WTC11 (cell line): ENCODE measurements around the gene DPYSL4. TPM values are rescaled to one million over a fixed set of nuclear protein-coding genes. Genes with fewer than 3 reads are reported as not detected.

Source experiments
- ATAC-seq: fragments of 200-7000 bp; cut with Tn5 transposase; 2 replicates; pipeline ENCODE4 v1.10.0; 2021; ENCODE audit warnings: mild to moderate bottlenecking, moderate library complexity
- CTCF ChIA-PET: fragments of 300-600 bp; sonication (Branson Sonifier 250); formaldehyde crosslinking; loops from one replicate; lab custom pipeline; 2021; ENCODE audit warnings: antibody characterized with exemption; lab: Charles Lee
- POLR2A ChIA-PET: fragments of 350-600 bp; sonication (Branson Sonifier 250); formaldehyde crosslinking; loops from one replicate; lab custom pipeline; 2021; ENCODE audit warnings: antibody characterized with exemption; lab: Charles Lee
- DNase-seq: peaks from one replicate; pipeline ENCODE4 v3.0.0; 2021; ENCODE audit warnings: low spot score
- H3K27ac Mint-ChIP-seq: 2 replicates; pipeline ENCODE4 v1.8.0; 2021; ENCODE audit warnings: mixed read lengths
- H3K27me3 Mint-ChIP-seq: 2 replicates; pipeline ENCODE4 v1.8.0; 2021; ENCODE audit warnings: low read depth, mild to moderate bottlenecking, moderate library complexity, mixed read lengths
- H3K36me3 Mint-ChIP-seq: 2 replicates; pipeline ENCODE4 v1.8.0; 2021; ENCODE audit warnings: mixed read lengths
- H3K4me1 Mint-ChIP-seq: 2 replicates; pipeline ENCODE4 v1.8.0; 2022; ENCODE audit warnings: mixed read lengths
- H3K4me3 Mint-ChIP-seq: 2 replicates; pipeline ENCODE4 v1.8.0; 2021; ENCODE audit warnings: mild to moderate bottlenecking, moderate library complexity, mixed read lengths
- H3K9me3 Mint-ChIP-seq: 2 replicates; pipeline ENCODE4 v1.8.0; 2021; ENCODE audit warnings: mixed read lengths
- ELF4 ChIP-seq: sonication (generic); formaldehyde crosslinking; IDR thresholded peaks from 2 replicates; pipeline ENCODE4 v1.8.1; 2022; ENCODE audit warnings: low read depth, mild to moderate bottlenecking, moderate library complexity, missing genetic modification reagents
- FOXJ3 ChIP-seq: sonication (generic); formaldehyde crosslinking; IDR thresholded peaks from 2 replicates; pipeline ENCODE4 v1.9.0; 2021; ENCODE audit warnings: missing genetic modification reagents, mild to moderate bottlenecking, borderline replicate concordance
- FOXP1 ChIP-seq: sonication (generic); formaldehyde crosslinking; IDR thresholded peaks from 2 replicates; pipeline ENCODE4 v1.8.0; 2022; ENCODE audit warnings: missing genetic modification reagents, mild to moderate bottlenecking, moderate library complexity, borderline replicate concordance
- GABPB1 ChIP-seq: sonication (generic); formaldehyde crosslinking; IDR thresholded peaks from 2 replicates; pipeline ENCODE4 v1.8.1; 2023; ENCODE audit warnings: mild to moderate bottlenecking, missing genetic modification reagents
- HMGA2 ChIP-seq: fragments of 250-450 bp; sonication (Bioruptor Pico); IDR thresholded peaks from 2 replicates; pipeline ENCODE4 v1.4.0; 2021; ENCODE audit warnings: mild to moderate bottlenecking, moderate library complexity
- PRRX2 ChIP-seq: fragments of 250-450 bp; sonication (Bioruptor Pico); IDR thresholded peaks from 2 replicates; pipeline ENCODE4 v1.8.0; 2021; ENCODE audit warnings: mild to moderate bottlenecking
- RELA ChIP-seq: sonication (generic); formaldehyde crosslinking; IDR thresholded peaks from 2 replicates; pipeline ENCODE4 v1.8.1; 2022; ENCODE audit warnings: missing genetic modification reagents, mild to moderate bottlenecking, borderline replicate concordance
- SMAD4 ChIP-seq: sonication (generic); formaldehyde crosslinking; IDR thresholded peaks from 2 replicates; pipeline ENCODE4 v1.8.0; 2022; ENCODE audit warnings: mild to moderate bottlenecking, missing genetic modification reagents
- TEAD1 ChIP-seq: sonication (generic); formaldehyde crosslinking; IDR thresholded peaks from 2 replicates; pipeline ENCODE4 v1.8.0; 2022; ENCODE audit warnings: mild to moderate bottlenecking, missing genetic modification reagents
- ZNF317 ChIP-seq: sonication (generic); formaldehyde crosslinking; IDR thresholded peaks from 2 replicates; pipeline ENCODE4 v1.8.1; 2023; ENCODE audit warnings: low read depth, mild to moderate bottlenecking, moderate library complexity, missing genetic modification reagents, borderline replicate concordance
- total RNA-seq: library from RNA; stranded (reverse); gene quantifications from 3 replicates; pipeline ENCODE4 v1.2.3, GENCODE V29; 2021
- TF ChIP-seq, protein P1 (sequence below): sonication (generic); formaldehyde crosslinking; IDR thresholded peaks from 2 replicates; pipeline ENCODE4 v1.8.0; 2022; ENCODE audit warnings: mild to moderate bottlenecking, missing genetic modification reagents
- TF ChIP-seq, protein P2 (sequence below): sonication (generic); formaldehyde crosslinking; IDR thresholded peaks from 2 replicates; pipeline ENCODE4 v1.8.0; 2023; ENCODE audit warnings: mild to moderate bottlenecking, missing genetic modification reagents
- TF ChIP-seq, protein P3 (sequence below): sonication (generic); formaldehyde crosslinking; IDR thresholded peaks from 2 replicates; pipeline ENCODE4 v1.8.0; 2023; ENCODE audit warnings: missing genetic modification reagents, mild to moderate bottlenecking, borderline replicate concordance
- TF ChIP-seq, protein P4 (sequence below): fragments of 250-450 bp; sonication (Bioruptor Pico); IDR thresholded peaks from 2 replicates; pipeline ENCODE4 v1.9.0; 2021; ENCODE audit warnings: mild to moderate bottlenecking, borderline replicate concordance
- TF ChIP-seq, protein P5 (sequence below): sonication (generic); formaldehyde crosslinking; IDR thresholded peaks from 2 replicates; pipeline ENCODE4 v1.8.1; 2023; ENCODE audit warnings: mild to moderate bottlenecking, missing genetic modification reagents, moderate library complexity
- TF ChIP-seq, protein P6 (sequence below): sonication (generic); formaldehyde crosslinking; IDR thresholded peaks from 2 replicates; pipeline ENCODE4 v1.8.0; 2022; ENCODE audit warnings: mild to moderate bottlenecking, missing genetic modification reagents
- TF ChIP-seq, protein P7 (sequence below): sonication (generic); formaldehyde crosslinking; IDR thresholded peaks from 2 replicates; pipeline ENCODE4 v1.8.1; 2022; ENCODE audit warnings: low read depth, mild to moderate bottlenecking, moderate library complexity, missing genetic modification reagents, borderline replicate concordance
- TF ChIP-seq, protein P8 (sequence below): sonication (generic); formaldehyde crosslinking; IDR thresholded peaks from 2 replicates; pipeline ENCODE4 v1.8.1; 2023; ENCODE audit warnings: mild to moderate bottlenecking, missing genetic modification reagents, moderate library complexity

Gene DPYSL4
- total RNA-seq, 1 experiment from 2014 or later = 17.0 TPM

DNA sequence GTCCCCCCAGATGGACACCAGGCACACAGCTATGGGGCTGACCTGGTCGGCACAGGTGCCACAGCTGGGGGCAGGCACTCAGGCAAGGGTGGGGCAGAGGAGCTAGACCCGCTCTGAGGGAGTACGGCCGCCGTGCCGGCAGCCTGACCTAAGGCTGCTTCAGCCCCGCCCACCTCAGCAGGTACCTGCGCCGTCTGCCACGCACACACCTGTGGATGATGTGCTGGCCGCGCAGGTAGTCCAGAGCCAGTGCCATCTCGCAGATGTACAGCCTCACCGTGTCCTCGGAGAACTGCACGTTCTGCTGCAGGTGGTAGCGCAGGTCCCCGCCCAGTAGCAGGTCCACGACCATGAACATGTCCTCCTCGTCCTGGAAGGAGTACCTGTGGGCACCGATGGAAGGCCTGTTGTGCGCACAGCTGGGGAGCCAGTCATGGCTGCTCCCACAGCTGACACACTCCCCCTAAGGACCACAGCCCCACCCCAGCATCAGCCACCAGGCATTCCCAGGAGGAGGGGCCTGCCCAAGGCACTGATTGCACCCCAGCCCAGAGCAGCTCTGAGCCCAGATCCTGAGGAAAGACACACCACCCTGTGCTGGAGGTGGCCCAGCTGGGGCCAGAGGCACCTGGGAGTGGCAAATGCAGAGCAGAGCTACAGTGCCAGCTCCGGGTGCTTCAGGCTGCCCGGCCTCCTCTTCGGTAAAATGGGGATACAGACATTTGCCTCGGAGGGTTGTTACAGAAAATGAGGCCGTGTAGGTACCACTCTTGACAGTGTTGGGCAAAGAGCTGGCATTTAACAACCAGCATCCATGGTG lies 40.0 kb downstream of the DPYSL4 start:
- Mint-ChIP-seq H3K9me3 (no peaks in the 10 kb centered on the region), H3K27me3 (no peaks in the 10 kb centered on the region), H3K4me1 (peaks cover 8% of the 10 kb centered on the region), H3K27ac (no peak overlapping the region), H3K4me3 (no peak overlapping the region), H3K36me3 (no peaks in the 10 kb centered on the region)
- no peak for DNase-seq
- POLR2A ChIA-PET = no interaction called here
- ATAC-seq = no peak
- CTCF ChIA-PET = interaction anchor here (1.2 kb wide), 1 partner anchor 133 kb away, joined by 4 read pairs; no protein-coding TSS in a partner anchor
- TF ChIP-seq, protein P1, sequence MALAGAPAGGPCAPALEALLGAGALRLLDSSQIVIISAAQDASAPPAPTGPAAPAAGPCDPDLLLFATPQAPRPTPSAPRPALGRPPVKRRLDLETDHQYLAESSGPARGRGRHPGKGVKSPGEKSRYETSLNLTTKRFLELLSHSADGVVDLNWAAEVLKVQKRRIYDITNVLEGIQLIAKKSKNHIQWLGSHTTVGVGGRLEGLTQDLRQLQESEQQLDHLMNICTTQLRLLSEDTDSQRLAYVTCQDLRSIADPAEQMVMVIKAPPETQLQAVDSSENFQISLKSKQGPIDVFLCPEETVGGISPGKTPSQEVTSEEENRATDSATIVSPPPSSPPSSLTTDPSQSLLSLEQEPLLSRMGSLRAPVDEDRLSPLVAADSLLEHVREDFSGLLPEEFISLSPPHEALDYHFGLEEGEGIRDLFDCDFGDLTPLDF (CRISPR knock-in tag) = no peak
- TF ChIP-seq, protein P2, sequence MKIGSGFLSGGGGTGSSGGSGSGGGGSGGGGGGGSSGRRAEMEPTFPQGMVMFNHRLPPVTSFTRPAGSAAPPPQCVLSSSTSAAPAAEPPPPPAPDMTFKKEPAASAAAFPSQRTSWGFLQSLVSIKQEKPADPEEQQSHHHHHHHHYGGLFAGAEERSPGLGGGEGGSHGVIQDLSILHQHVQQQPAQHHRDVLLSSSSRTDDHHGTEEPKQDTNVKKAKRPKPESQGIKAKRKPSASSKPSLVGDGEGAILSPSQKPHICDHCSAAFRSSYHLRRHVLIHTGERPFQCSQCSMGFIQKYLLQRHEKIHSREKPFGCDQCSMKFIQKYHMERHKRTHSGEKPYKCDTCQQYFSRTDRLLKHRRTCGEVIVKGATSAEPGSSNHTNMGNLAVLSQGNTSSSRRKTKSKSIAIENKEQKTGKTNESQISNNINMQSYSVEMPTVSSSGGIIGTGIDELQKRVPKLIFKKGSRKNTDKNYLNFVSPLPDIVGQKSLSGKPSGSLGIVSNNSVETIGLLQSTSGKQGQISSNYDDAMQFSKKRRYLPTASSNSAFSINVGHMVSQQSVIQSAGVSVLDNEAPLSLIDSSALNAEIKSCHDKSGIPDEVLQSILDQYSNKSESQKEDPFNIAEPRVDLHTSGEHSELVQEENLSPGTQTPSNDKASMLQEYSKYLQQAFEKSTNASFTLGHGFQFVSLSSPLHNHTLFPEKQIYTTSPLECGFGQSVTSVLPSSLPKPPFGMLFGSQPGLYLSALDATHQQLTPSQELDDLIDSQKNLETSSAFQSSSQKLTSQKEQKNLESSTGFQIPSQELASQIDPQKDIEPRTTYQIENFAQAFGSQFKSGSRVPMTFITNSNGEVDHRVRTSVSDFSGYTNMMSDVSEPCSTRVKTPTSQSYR (CRISPR knock-in tag) = no peak
- TF ChIP-seq, protein P3, sequence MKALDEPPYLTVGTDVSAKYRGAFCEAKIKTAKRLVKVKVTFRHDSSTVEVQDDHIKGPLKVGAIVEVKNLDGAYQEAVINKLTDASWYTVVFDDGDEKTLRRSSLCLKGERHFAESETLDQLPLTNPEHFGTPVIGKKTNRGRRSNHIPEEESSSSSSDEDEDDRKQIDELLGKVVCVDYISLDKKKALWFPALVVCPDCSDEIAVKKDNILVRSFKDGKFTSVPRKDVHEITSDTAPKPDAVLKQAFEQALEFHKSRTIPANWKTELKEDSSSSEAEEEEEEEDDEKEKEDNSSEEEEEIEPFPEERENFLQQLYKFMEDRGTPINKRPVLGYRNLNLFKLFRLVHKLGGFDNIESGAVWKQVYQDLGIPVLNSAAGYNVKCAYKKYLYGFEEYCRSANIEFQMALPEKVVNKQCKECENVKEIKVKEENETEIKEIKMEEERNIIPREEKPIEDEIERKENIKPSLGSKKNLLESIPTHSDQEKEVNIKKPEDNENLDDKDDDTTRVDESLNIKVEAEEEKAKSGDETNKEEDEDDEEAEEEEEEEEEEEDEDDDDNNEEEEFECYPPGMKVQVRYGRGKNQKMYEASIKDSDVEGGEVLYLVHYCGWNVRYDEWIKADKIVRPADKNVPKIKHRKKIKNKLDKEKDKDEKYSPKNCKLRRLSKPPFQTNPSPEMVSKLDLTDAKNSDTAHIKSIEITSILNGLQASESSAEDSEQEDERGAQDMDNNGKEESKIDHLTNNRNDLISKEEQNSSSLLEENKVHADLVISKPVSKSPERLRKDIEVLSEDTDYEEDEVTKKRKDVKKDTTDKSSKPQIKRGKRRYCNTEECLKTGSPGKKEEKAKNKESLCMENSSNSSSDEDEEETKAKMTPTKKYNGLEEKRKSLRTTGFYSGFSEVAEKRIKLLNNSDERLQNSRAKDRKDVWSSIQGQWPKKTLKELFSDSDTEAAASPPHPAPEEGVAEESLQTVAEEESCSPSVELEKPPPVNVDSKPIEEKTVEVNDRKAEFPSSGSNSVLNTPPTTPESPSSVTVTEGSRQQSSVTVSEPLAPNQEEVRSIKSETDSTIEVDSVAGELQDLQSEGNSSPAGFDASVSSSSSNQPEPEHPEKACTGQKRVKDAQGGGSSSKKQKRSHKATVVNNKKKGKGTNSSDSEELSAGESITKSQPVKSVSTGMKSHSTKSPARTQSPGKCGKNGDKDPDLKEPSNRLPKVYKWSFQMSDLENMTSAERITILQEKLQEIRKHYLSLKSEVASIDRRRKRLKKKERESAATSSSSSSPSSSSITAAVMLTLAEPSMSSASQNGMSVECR (CRISPR knock-in tag) = no peak
- TF ChIP-seq HMGA2 (CRISPR knock-in tag) = no peak
- TF ChIP-seq, protein P4, sequence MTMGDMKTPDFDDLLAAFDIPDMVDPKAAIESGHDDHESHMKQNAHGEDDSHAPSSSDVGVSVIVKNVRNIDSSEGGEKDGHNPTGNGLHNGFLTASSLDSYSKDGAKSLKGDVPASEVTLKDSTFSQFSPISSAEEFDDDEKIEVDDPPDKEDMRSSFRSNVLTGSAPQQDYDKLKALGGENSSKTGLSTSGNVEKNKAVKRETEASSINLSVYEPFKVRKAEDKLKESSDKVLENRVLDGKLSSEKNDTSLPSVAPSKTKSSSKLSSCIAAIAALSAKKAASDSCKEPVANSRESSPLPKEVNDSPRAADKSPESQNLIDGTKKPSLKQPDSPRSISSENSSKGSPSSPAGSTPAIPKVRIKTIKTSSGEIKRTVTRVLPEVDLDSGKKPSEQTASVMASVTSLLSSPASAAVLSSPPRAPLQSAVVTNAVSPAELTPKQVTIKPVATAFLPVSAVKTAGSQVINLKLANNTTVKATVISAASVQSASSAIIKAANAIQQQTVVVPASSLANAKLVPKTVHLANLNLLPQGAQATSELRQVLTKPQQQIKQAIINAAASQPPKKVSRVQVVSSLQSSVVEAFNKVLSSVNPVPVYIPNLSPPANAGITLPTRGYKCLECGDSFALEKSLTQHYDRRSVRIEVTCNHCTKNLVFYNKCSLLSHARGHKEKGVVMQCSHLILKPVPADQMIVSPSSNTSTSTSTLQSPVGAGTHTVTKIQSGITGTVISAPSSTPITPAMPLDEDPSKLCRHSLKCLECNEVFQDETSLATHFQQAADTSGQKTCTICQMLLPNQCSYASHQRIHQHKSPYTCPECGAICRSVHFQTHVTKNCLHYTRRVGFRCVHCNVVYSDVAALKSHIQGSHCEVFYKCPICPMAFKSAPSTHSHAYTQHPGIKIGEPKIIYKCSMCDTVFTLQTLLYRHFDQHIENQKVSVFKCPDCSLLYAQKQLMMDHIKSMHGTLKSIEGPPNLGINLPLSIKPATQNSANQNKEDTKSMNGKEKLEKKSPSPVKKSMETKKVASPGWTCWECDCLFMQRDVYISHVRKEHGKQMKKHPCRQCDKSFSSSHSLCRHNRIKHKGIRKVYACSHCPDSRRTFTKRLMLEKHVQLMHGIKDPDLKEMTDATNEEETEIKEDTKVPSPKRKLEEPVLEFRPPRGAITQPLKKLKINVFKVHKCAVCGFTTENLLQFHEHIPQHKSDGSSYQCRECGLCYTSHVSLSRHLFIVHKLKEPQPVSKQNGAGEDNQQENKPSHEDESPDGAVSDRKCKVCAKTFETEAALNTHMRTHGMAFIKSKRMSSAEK = no peak
- no peak for TF ChIP-seq FOXP1 (CRISPR knock-in tag)
- TF ChIP-seq, protein P5, sequence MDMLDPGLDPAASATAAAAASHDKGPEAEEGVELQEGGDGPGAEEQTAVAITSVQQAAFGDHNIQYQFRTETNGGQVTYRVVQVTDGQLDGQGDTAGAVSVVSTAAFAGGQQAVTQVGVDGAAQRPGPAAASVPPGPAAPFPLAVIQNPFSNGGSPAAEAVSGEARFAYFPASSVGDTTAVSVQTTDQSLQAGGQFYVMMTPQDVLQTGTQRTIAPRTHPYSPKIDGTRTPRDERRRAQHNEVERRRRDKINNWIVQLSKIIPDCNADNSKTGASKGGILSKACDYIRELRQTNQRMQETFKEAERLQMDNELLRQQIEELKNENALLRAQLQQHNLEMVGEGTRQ (CRISPR knock-in tag) = no peak
- no peak for TF ChIP-seq FOXJ3 (CRISPR knock-in tag)
- TF ChIP-seq, protein P6, sequence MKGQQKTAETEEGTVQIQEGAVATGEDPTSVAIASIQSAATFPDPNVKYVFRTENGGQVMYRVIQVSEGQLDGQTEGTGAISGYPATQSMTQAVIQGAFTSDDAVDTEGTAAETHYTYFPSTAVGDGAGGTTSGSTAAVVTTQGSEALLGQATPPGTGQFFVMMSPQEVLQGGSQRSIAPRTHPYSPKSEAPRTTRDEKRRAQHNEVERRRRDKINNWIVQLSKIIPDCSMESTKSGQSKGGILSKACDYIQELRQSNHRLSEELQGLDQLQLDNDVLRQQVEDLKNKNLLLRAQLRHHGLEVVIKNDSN (CRISPR knock-in tag) = no peak
- no peak for TF ChIP-seq ZNF317 (CRISPR knock-in tag)
- TF ChIP-seq RELA (CRISPR knock-in tag) = no peak
- TF ChIP-seq GABPB1 (CRISPR knock-in tag) = no peak
- no peak for TF ChIP-seq ELF4 (CRISPR knock-in tag)
- no peak for TF ChIP-seq PRRX2 (CRISPR knock-in tag)
- TF ChIP-seq, protein P7, sequence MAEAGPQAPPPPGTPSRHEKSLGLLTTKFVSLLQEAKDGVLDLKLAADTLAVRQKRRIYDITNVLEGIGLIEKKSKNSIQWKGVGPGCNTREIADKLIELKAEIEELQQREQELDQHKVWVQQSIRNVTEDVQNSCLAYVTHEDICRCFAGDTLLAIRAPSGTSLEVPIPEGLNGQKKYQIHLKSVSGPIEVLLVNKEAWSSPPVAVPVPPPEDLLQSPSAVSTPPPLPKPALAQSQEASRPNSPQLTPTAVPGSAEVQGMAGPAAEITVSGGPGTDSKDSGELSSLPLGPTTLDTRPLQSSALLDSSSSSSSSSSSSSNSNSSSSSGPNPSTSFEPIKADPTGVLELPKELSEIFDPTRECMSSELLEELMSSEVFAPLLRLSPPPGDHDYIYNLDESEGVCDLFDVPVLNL (CRISPR knock-in tag) = no peak
- TF ChIP-seq, protein P8, sequence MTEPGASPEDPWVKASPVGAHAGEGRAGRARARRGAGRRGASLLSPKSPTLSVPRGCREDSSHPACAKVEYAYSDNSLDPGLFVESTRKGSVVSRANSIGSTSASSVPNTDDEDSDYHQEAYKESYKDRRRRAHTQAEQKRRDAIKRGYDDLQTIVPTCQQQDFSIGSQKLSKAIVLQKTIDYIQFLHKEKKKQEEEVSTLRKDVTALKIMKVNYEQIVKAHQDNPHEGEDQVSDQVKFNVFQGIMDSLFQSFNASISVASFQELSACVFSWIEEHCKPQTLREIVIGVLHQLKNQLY = no peak
- TF ChIP-seq TEAD1 = no peak
- no peak for TF ChIP-seq SMAD4 (CRISPR knock-in tag)
